Breast epithelium (tissue), 3 donors: ENCODE measurements around the gene KRTAP10-8.

Experiments used
- CTCF ChIP-seq, 3 donors: fragments of 450-650 bp; IDR thresholded peaks; one replicate each; pipeline ENCODE4 v1.5.1; 2016 to 2017; ENCODE audit warnings: antibody characterized with exemption in 3 of 3, mild to moderate bottlenecking in 3 of 3, moderate library complexity in 3 of 3
- POLR2A ChIP-seq: fragments of 450-650 bp; IDR thresholded peaks from one replicate; pipeline ENCODE4 v1.6.1; 2016; ENCODE audit warnings: antibody characterized with exemption, mild to moderate bottlenecking, moderate library complexity

GRCh38 chr21:44658913-44659595, 47.2 kb downstream of the KRTAP10-8 start:
- no peak for TF ChIP-seq CTCF (IDR thresholded peaks at IDR 0.05)
- no peak for TF ChIP-seq POLR2A
